Kidney (tissue), 14 donors: ENCODE results near the gene CAND2. TPM values are rescaled to one million over a fixed set of nuclear protein-coding genes. Genes with fewer than 3 reads are reported as not detected.

ENCODE experiments used
- DNase-seq, 5 donors: peaks; one replicate each; pipeline ENCODE4 v3.0.0-alpha.2; 2013 to 2020
- FAIRE-seq: peaks from 2 replicates; lab custom pipeline; 2012; peaks lifted over from hg19 to GRCh38; lab: Jason Lieb, UNC
- H3K27ac ChIP-seq, 2 donors: one replicate each; pipeline ENCODE4 v1.7.0; 2013; ENCODE audit warnings: low read depth in 2 of 2, low read length in 2 of 2, inconsistent platforms in 1 of 2
- H3K27me3 ChIP-seq: one replicate; pipeline ENCODE4 v1.7.1; 2013; ENCODE audit warnings: low read length, inconsistent platforms; ENCODE audit not compliant: control insufficient read depth, insufficient read depth
- H3K36me3 ChIP-seq, 3 donors: one replicate each; pipeline versions ENCODE4 v1.7.0 to v1.7.1; 2013; ENCODE audit warnings: low read length in 3 of 3, control low read depth in 1 of 3, inconsistent platforms in 1 of 3; ENCODE audit not compliant: insufficient read depth in 3 of 3, control insufficient read depth in 2 of 3
- H3K4me1 ChIP-seq, 3 donors: one replicate each; pipeline versions ENCODE4 v1.7.0 to v1.7.1; 2013; ENCODE audit warnings: low read length in 3 of 3, inconsistent platforms in 1 of 3, low read depth in 1 of 3; ENCODE audit not compliant: control insufficient read depth in 2 of 3, insufficient read depth in 2 of 3
- H3K4me3 ChIP-seq, 3 donors: one replicate each; pipeline versions ENCODE4 v1.7.0 to v1.8.1; 2013; ENCODE audit warnings: low read length in 3 of 3, control low read depth in 1 of 3, inconsistent platforms in 1 of 3
- H3K9ac ChIP-seq, 3 donors: one replicate each; pipeline versions ENCODE4 v1.7.0 to v1.7.1; 2013; ENCODE audit warnings: low read length in 3 of 3, control low read depth in 1 of 3, inconsistent platforms in 1 of 3
- H3K9me3 ChIP-seq, 3 donors: one replicate each; pipeline versions ENCODE4 v1.7.0 to v1.7.1; 2013; ENCODE audit warnings: low read length in 3 of 3, control low read depth in 1 of 3, inconsistent platforms in 1 of 3; ENCODE audit not compliant: control insufficient read depth in 2 of 3, insufficient read depth in 1 of 3
- CTCF ChIP-seq: IDR thresholded peaks from 3 replicates; pipeline ENCODE4 v1.5.1; 2012; ENCODE audit warnings: mild to moderate bottlenecking, moderate library complexity, borderline replicate concordance; ENCODE audit not compliant: insufficient read depth; ENCODE audit errors: extremely low read depth
- intact Hi-C: fragments of 100-400 bp; cut with DNase I; formaldehyde crosslinking; loops from one replicate; pipeline ENCODE4 v1.11.1; 2022
- polyA plus RNA-seq: library from polyadenylated mRNA; stranded (reverse); fragments of 350-450 nt; fragmentation: Illumina TruSeq; extraction: RNeasy Lipid Tissue Mini Kit (QIAGEN cat#74804); gene quantifications from one replicate; pipeline ENCODE4 v1.2.3, GENCODE V29; 2014; ENCODE audit warnings: low read depth, low replicate concordance; ENCODE audit not compliant: insufficient read depth
- total RNA-seq: library from RNA; stranded (reverse); fragmentation: NEBNext Ultra II Directional; extraction: Animal tissue kit (Norgen Biotek cat#: 25700); gene quantifications from one replicate; pipeline ENCODE4 v1.2.1, GENCODE V29; 2021
- donor health status: control.
- donor health status: control.
- donor health status: control.
- donor health status: control.
- donor health status: control.
- donor health status: DM: yes; HTN: yes; CAD: no.
- donor health status: Normal renal cell carcinoma (clear cell type).

The CAND2 gene
- total and polyA plus RNA-seq, 2 donors from 2014 or later = 3.9 to 7.1 TPM

GRCh38 chr3:12854565-12854964 lies 58.1 kb downstream of the CAND2 start:
- no peak overlapping the region for H3K27ac ChIP-seq
- DNase-seq (peak in 2 of 5 donors; percentile 35 to 37), FAIRE-seq (no peak)
- H3K4me1 ChIP-seq = no peaks in the 10 kb centered on the region
- no peaks in the 10 kb centered on the region for H3K9me3 ChIP-seq
- H3K36me3 ChIP-seq = no peaks in the 10 kb centered on the region
- H3K4me3 ChIP-seq = no peak overlapping the region
- no peak overlapping the region for H3K9ac ChIP-seq
- intact Hi-C loops = no loop called here
- no peak for TF ChIP-seq CTCF
- H3K27me3 ChIP-seq = no peaks in the 10 kb centered on the region

- Histone ChIP-seq H3K4me1 (no peaks in the 10 kb centered on the region), H3K9ac (no peak overlapping the region), H3K9me3 (no peaks in the 10 kb centered on the region), H3K27ac (no peak overlapping the region), H3K27me3 (no peaks in the 10 kb centered on the region), H3K4me3 (no peak overlapping the region), H3K36me3 (no peaks in the 10 kb centered on the region)
- FAIRE-seq = no peak
- TF ChIP-seq CTCF = no peak
- no peak for DNase-seq
- intact Hi-C loops = no loop called here
These were observed 60.1 kb downstream of the CAND2 start for GRCh38 chr3:12856626-12857025.

GRCh38 chr3:12859840-12860239 lies 63.4 kb downstream of the CAND2 start:
- DNase-seq (peak in 1 of 5 donors; percentile 1), FAIRE-seq (no peak)
- Histone ChIP-seq H3K4me3 (no peak overlapping the region), H3K9ac (no peak overlapping the region), H3K27ac (no peak overlapping the region), H3K27me3 (no peaks in the 10 kb centered on the region), H3K4me1 (no peaks in the 10 kb centered on the region), H3K36me3 (no peaks in the 10 kb centered on the region), H3K9me3 (no peaks in the 10 kb centered on the region)
- no peak for TF ChIP-seq CTCF
- intact Hi-C loops = loop anchor here (10.0 kb wide), 1 partner anchor 125 kb away; no protein-coding TSS in a partner anchor

GRCh38 chr3:12861611-12862010 lies 65.1 kb downstream of the CAND2 start:
- Histone ChIP-seq H3K36me3 (no peaks in the 10 kb centered on the region), H3K27me3 (no peaks in the 10 kb centered on the region), H3K9ac (no peak overlapping the region), H3K4me1 (no peaks in the 10 kb centered on the region), H3K4me3 (no peak overlapping the region), H3K9me3 (peaks cover 0 to 5% (median 0%) of the 10 kb centered on the region in 3 donors), H3K27ac (no peak overlapping the region)
- TF ChIP-seq CTCF = no peak
- no peak for DNase-seq
- intact Hi-C loops = loop anchor here (10.0 kb wide), 1 partner anchor 123 kb away; no protein-coding TSS in a partner anchor
- no peak for FAIRE-seq
